GM19397 (cell line): ENCODE results near the gene CSMD2.

ENCODE experiments used
- ATAC-seq: cut with Tn5 transposase; IDR thresholded peaks from one replicate; pipeline ENCODE4 v1.9.1; 2021; ENCODE audit warnings: mild to moderate bottlenecking, moderate library complexity; ENCODE audit not compliant: unreplicated experiment

CSMD2 gene

DNA sequence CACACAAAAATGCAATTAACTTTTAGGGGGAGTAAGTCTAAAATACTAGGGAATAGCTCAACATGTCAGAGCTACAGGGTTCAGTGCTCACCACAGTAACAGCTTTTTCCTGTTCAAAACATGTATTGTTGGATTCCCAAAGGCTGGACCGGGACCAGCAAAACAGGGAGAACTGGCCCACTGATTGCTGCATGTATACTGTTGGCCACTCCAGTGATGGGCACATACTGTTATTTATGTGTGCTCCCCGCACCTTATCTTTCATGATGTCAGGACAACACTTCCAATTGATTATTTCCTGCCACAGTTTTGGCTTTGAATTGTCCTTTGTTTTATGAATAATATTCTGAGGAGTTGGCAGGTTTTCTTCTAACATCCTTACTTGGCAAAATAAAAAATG, 250.5 kb downstream of the CSMD2 start:
- no peak for ATAC-seq

- ATAC-seq: no peak
Observed at GRCh38 chr1:33908324-33908956, 256.6 kb downstream of the CSMD2 start.

- no peak for ATAC-seq
Observed at GRCh38 chr1:33906156-33906555, 258.9 kb downstream of the CSMD2 start.

DNA sequence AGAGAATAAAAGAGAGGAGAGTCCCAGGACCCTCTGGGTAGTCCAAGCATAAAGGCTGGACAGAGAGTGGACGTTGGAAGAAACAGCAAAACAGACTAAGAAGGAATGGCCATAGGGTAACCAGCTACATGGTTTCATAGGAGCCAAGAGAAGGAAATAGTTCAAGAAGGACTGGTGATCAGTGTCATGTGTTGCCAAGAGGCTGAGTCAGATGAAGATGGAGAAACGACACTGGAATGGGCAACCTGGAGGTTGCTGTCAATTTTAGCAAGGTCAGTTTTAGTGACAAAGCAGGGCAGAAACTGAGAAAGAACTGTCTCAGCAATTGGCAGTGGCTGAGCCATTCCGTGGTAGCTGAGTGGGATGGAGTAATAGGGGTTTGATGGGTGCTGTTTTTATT, 259.8 kb downstream of the CSMD2 start:
- ATAC-seq: no peak

GRCh38 chr1:33903210-33903589, 261.8 kb downstream of the CSMD2 start:
- ATAC-seq: peak; percentile 65

DNA sequence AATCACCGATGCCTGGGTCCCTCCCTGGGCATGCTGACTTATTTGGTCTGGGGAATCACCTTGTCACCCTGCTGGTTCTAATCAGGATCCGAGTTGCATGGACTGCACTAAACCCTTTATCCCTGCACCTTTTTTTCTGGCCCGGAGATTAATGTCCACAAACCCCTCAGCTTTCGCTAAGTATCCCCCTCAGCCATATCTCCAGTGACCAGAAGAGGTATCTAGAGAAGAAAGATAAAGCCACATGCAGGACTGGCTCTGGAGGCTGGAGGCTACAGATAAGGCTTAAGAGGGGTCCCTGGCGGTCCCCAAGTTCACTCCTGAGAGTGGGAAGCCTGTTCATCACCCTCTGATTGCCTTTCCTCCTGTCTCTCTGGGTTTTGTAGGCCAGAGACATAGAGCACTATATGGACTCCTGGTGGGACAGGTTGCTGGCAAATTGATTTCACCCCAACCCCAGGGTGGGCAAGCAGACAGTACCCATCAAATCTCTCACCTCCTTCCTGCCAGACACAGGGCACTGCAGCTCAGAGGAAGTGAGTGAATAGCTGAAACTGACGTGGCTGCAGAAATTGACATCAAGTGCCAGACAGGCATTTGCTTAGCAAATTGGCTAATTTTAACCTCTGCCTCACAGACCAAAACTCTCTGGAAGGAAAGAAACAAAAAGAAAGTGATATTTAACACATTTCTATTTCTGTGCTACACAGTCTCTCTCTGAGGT, 262.4 kb downstream of the CSMD2 start:
- ATAC-seq: peak; percentile 83

DNA sequence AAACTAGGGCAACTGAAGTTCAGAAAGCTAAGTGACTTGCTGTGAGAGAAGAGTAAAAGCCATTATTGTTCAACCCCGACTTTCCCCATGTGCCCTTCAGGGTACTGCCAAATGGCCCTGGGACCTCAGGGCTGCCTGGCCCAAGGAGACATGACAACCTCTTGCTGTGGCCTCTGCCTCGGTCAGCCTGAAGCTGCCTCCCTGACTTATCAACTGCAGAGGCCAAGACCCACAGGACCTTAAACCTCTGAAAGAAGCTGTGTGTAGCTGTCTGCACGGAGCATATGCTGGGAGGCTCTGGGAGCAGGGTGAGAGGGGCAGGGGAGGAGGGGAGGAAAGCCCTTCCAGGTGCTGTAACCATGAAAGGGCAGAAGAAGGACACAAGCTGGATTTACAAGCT, 265.3 kb downstream of the CSMD2 start:
- no peak for ATAC-seq

DNA sequence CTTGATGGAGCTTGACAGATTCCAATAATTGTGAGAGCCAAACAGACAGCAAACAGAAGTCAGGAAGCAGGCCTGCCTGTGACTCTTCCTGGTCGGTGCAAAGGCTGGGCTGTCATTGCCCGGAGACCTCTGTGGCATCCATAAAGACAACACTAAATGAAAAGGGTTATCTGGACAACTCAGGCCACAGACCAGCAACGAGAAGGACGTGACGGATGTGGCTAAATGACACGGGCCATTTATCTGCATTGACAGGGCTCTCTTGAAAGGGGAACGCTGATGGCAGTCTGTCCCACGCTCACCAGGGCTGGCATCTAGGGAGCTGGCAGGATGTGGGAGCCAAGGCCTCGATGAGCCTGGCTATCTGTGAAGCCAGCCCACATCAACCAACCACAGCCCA, 266.1 kb downstream of the CSMD2 start:
- ATAC-seq: no peak

GRCh38 chr1:33898406-33898805, 266.6 kb downstream of the CSMD2 start:
- ATAC-seq: no peak

DNA sequence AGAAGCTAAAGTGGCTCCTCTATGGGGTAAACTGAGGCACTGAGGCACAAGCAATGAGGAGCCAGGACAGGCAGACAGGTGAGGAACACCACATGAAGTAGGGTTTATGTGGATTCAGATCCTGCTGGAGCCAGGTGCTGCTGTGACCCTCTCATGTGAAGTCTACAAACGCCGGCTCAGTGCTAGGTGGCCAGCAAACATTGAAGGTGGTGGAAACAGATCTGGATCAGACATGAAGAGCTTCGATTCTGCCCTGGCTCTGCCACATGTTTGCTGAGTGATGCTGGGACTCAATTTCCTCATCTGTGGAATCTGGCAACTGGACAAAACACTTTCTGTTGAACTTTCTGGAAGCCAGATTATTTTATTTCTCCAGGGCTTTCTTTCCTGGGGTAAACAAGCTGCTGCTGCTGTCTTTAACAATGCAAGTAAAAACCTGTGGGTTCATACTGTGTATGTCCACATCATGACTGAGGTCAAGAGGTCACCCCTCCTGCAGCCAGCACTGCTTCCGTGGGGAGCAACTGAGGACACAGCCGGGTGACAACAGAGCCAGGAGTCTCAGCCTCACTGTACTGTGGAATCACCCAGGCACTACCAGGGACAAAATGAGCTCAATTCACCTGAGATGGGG, 267.8 kb downstream of the CSMD2 start:
- no peak for ATAC-seq

GRCh38 chr1:33895976-33896375, 269.1 kb downstream of the CSMD2 start:
- no peak for ATAC-seq

DNA sequence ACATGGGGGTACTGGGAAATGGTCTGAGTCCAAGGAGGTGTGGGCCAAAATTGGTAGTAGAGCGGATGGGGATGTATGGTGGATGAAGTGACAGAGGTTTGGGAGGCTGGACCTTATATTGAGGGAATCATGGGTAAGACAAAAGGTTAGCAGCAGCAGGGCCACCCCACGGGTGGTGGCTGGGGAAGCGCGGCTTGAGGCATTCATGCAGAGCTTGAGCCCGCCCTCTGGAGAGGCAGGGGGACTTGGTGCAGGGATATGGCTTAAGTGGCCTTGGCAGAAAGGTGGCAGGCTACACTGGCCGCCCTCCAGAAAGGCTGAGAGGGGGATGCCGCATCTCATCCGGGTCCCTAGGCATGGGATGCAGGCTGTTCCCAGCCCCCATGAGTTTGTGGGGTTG, 269.6 kb downstream of the CSMD2 start:
- no peak for ATAC-seq

DNA sequence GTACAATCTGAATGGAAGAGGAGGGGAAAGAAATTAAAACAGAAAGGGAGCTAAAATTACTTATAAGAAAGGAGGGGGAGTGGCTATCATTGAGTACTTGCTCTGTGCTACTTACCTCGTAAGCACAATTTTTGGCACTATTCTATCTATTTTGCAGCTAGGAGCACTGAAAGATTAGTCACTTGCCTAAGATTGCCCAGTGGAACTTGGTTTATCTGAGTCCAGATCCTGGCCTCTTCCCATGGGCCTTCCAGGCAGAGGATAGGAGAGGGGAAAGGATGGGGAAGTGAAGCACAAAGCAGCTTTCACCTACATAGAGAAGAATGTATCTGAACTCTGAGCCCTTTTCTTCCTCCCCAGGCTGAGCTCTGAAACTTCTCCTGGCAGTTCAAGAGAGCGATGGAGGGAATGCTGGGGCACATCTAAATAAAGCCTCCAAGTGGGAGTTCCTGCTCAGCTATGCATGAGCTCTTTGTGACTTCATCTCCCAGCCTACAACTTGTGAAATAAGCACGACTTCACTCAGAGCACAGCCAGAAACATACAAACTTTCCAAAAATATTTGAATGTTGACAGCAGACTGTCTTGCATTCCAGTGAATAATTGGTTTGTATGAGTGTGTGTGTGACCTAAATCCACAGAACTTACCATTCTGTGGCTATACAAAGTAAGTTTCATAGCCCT, 271.7 kb downstream of the CSMD2 start:
- ATAC-seq: no peak

DNA sequence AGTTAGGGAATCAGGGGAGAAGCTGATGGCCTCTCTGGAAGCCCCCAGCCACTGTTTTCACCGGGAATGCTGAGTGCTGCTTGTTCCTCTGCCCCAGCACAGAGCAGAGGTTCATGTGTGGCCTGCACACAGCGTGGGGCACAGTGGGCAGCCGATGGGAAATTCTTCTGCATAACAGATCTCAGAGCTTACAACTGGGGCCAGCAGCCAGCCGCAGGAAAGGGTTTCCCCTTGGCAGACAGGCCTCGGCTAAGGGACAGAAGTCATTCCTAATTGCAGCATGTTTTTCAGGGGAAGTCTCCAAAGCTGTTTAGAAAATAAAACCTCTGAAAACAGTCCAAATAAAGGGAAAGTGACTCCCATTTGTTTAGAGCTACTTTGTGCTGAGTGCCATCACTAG, 278.5 kb downstream of the CSMD2 start:
- ATAC-seq: no peak

GRCh38 chr1:33880305-33880704, 284.7 kb downstream of the CSMD2 start:
- ATAC-seq: no peak

- ATAC-seq: no peak
Observed at GRCh38 chr1:33878392-33878791, 286.6 kb downstream of the CSMD2 start.

GRCh38 chr1:33876970-33877650, 287.9 kb downstream of the CSMD2 start:
- ATAC-seq: no peak

GRCh38 chr1:33875862-33876261, 289.2 kb downstream of the CSMD2 start:
- no peak for ATAC-seq

DNA sequence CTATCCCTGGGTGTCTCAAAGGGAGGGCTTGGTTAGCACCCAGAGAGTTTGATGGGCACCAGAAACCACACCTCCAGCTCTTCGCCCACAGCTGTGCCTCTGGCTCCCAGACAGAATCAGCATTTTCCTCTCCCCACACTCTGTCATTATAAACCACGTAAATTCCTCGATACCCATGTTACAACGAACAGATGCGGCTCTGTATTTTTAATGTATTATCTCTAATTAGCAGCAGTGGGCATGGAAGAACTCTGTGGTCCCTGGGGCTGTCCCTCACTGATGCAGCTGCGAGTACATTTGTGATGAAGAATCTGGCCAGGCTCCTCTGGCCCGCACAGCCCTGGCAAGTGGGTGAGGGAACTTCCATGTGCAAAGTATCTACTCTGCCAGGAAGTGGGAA, 290.4 kb downstream of the CSMD2 start:
- ATAC-seq: no peak

DNA sequence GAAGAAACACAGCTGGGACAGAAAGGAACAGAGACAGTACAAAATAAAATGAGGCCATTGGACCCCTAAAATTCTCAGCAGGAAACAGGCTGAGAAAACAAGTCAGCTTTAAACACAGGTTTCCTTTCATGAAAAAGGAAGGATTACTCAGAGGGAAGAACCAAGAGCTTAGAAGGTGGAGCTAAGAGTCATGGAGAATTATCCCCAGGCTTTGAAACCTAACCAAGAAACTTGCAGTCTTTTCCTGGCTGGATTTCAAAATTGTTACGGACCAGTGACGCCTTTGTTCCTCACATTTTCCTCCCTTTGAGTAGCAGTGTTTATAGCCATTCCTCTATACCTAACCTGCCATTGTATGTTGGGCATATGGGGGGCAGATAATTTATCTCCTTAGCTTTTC, 292.3 kb downstream of the CSMD2 start:
- no peak for ATAC-seq

DNA sequence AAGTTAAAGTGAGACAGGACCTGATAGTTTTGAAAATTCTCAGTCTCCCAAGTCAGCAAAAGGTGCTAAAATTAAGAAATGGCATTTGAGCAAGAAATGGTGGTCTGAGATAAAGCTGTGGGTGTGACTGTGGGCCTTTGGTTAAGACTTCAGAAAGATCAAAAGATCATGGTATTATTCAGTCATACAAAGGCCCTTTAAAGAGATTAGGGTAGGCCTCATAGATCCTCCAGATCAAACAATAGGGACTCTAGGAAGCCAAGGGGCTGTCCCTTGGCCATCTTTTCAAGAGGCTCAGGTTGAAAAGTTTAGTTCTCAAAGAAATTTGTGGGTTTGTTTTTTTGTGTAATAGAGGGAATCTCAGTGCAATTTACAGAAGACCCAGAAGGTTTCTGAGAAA, 292.8 kb downstream of the CSMD2 start:
- ATAC-seq: no peak
